COLO668 (cell line): ENCODE data around the gene GSN.
"Not testable (repeated sequence)": the region's sequence is repeated elsewhere in the genome, so short reads cannot be mapped to it uniquely, and the experiment has no call there.

ENCODE experiments used
- DNase-seq: peaks from one replicate; lab custom pipeline; 2025; ENCODE audit not compliant: unreplicated experiment; lab: John Stamatoyannopoulos, UW

The GSN gene

GRCh38 chr9:121286973-121287741 is 19.2 kb downstream of the GSN start:
- DNase-seq = peak; percentile 86

- DNase-seq = no peak
Measured at GRCh38 chr9:121288673-121289025, 20.7 kb downstream of the GSN start.

GRCh38 chr9:121289026-121289771 is 21.2 kb downstream of the GSN start:
- no peak for DNase-seq

GRCh38 chr9:121289772-121290370 is 21.9 kb downstream of the GSN start:
- DNase-seq = no peak

GRCh38 chr9:121291536-121291935 is 23.6 kb downstream of the GSN start:
- not testable (repeated sequence) for DNase-seq

GRCh38 chr9:121292051-121292450 is 24.1 kb downstream of the GSN start:
- no peak for DNase-seq

- no peak for DNase-seq
Measured at GRCh38 chr9:121292801-121293241, 24.9 kb downstream of the GSN start.

GRCh38 chr9:121294151-121294743 is 26.3 kb downstream of the GSN start:
- no peak for DNase-seq

- DNase-seq = no peak
Measured at GRCh38 chr9:121294866-121295661, 27.1 kb downstream of the GSN start.

GRCh38 chr9:121295662-121296191 is 27.8 kb downstream of the GSN start:
- no peak for DNase-seq

- no peak for DNase-seq
Measured at GRCh38 chr9:121296213-121297127, 28.5 kb downstream of the GSN start.

GRCh38 chr9:121297389-121297788 is 29.4 kb downstream of the GSN start:
- no peak for DNase-seq

- DNase-seq = no peak
Measured at GRCh38 chr9:121298016-121298538, 30.1 kb downstream of the GSN start.

GRCh38 chr9:121298689-121299466 is 30.9 kb downstream of the GSN start:
- DNase-seq = peak; percentile 33

GRCh38 chr9:121299467-121300282 is 31.7 kb downstream of the GSN start:
- peak; percentile 60 for DNase-seq

GRCh38 chr9:121300283-121301119 is 32.5 kb downstream of the GSN start:
- DNase-seq = no peak

GRCh38 chr9:121301881-121302286 is 33.9 kb downstream of the GSN start:
- no peak for DNase-seq
